GM18519 (cell line): ENCODE results near the gene ZNF624.

ENCODE experiments used
- ATAC-seq: cut with Tn5 transposase; IDR thresholded peaks from one replicate; pipeline ENCODE4 v1.9.1; 2021; ENCODE audit warnings: mild to moderate bottlenecking, moderate library complexity; ENCODE audit not compliant: unreplicated experiment, low FRiP score

The ZNF624 gene

DNA sequence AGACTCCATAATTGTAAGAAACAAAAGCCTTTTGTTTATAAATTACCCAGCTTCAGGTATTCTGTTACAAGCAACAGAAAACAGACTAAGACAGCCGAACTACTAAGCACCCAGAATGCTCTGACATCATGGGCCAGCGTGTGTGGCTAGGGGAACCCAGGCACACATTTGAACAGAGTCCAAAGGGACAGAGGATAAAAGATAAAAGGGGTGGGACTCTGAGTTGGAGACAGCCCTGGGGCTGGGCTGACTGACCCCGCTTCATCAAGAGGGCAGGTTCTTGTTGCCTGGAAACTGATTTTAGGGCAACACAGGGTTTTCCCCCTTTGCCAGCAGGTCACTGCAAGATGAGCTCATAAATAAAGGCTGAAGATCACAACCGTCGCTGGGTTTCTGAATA is 54.1 kb downstream of the ZNF624 start:
- no peak for ATAC-seq

DNA sequence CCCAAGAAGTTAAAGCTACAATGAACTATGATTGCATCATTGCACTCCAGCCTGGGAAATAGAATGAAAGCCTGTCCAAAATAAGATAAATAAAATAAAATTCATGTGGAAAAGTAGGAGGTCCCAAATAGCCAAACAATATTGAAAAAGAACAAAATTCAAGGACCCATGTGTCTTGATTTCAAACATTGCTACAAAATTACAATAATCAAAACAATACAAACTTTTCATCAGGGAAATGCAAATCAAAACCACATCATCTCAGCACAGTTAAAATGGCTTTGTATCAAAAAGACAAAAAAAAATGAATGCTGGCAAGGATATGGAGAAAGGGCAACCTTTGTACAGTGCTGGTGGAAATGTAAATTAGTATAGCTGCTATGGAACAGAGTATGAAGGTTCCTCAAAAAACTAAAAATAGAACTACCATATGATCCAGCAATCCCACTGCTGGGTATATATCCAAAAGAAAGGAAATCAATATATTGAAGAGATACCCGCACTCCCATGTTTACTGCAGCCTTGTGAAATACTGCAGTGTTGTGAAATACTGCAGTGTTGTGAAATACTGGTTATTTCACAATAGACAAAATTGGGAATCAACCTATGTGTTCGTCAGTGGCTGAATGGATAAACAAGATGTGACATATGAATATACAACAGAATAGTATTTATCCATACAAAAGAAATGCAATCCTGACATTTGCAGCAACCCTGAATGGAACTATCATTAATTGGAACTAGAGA is 60.1 kb downstream of the ZNF624 start:
- no peak for ATAC-seq

DNA sequence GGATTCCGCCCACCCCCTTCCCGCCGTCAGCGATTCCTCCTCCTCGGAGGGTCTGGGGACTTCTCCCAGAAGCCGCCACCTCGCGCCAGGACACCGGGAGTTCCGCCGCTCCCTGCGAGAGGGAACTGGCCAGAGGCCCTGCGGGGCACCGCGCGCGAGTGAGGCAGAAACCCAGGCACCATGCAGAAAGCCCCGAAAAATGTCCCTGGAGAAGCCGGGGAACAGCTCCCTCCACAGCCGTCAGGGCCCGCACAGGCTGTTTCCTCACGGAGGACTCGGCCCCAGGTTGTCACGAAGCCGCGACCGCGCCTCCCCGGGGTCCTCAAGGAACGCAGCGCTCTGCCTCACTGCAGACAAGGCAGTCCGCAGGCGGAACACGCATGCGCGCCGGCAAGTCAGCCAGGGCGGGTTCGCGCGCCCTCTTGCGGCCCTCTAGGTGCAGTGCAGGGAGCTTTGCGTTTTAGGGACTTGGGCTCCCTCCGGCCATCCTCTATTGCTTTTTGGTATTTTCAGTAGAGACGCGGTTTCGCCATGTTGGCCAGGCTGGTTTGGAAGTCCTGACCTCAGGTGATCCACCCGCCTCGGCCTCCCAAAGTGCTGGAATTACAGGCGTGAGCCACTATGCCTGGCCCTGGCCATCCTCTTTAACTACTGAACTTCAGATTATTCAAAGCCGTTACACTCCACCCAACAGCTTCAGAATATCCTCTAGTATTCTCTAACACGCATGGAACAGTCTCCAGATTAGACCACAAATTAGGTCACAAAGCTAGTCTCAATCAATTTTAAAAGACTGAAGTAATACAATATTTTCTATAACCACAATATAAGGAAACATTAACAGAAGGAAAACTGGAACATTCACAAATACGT is 64.3 kb downstream of the ZNF624 start:
- ATAC-seq = no peak

DNA sequence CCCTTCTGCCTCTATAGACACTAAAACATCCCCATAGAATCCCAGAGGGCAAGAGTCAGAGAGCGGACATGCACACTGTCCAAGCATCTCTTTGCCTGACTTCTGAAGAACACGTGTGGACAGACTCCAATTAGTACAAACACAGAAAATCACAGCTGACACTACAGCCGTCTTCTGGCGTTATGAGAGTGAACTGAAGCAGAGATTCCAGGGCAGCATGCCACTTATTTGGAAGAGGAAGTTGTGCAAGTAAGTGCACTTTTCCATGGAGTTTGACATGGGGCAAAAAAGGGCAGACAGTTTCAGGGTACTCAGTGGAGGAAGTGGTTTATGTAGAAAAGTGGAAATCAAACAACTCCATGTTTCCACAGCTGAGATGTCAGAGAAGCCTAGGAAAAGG is 67.9 kb downstream of the ZNF624 start:
- no peak for ATAC-seq

DNA sequence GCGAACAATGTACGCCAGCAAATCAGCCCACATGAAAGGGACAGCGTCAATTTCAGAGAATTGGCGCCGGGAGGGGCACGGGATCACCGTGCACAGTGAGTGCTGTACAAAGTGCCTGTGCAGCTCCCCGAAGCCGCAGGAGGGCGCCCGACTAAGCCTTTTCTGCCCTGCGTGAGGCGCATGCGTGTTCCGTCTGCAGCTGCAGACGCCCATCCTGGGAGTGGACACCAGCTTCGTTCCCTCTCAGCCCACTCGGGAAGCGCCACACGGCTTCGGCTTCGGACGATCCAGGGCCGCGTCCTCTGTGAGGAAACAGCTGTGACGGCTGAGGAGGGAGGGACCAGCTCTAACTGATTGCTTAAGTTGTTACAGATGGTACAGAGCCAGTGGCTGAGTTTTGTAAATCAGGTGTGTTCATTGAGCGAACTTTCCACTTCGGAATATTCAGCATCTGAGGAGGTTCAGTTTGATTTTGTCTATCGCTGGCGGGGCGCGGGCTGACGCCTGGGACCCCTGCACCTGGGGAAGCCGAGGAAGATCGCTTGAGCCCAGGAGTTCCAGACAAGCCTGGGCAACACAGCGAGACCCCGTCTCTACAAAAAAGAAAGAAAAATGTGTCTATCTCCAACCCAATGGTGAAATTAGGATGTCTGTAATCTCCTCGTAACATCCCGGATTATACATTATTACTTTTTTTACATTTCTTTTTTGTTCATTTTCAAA is 69.2 kb downstream of the ZNF624 start:
- ATAC-seq = no peak

DNA sequence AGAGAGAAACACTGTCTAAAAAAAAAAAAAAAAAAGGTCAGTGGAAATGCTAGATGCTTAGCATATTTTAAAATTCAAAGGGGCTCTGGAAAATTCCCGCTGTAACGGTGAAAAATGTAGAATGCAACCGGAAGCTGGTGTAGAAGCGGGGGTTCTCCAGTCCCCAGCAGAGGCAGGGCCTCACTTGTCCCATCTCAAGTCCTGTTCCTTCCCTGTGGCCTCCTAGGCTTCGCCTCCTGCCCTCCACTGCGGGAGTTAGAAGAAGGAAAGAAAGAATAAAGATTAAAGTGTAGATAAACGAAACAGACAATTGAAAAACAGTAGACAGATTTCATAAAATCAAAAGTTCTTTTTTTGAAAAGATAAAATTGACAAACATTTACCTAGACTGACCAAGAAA is 69.9 kb downstream of the ZNF624 start:
- no peak for ATAC-seq

DNA sequence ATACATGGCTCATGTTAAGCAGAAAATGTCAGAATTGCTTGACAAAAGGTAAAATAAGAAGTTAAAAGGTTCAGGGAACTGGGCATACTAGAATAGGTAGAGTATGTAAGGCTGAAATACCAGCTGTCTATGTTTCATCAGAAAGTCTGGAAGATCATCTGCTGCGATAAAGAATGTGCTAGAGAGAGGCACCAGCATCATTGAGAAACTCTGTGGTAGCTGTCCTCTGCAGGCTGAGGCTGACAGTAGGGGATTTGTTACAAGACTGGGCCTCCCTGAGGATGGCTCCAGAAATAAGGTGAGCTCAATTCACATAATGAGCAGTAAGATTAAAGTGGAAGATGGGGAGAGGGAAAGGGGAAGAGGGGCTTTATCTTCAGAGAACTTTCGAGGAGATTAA is 80.2 kb downstream of the ZNF624 start:
- no peak for ATAC-seq
